Measurements from ENCODE around the gene ABCC4.

The ABCC4 gene

DNA sequence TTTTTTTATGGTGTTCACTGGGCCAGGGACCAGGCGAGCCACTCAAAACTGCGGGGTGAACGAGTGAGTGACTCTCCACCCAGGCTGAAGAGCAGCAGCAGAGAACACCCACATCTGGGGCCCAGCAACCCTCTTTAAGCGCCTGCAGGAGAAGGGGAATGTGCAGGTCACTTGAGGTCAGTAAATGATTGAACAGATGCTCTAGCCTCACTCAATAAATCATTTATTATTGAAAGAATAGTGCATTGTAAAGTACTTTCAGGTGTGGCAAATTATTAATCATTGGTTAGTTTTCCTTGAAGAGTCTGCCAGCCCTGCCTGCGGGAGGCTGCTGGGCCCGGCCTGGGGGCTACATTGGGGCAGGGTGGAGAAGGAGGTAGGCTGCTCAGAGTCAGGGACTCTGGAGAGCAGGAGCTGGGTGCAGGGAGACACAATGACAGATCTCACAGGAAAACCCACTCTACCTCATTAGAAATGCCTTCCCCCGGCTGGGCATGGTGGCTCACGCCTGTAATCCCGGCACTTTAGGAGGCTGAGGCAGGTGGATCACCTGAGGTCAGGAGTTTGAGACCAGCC lies 42.5 kb downstream of the ABCC4 start:
- DNase-seq (ENCODE audit: low read depth in 1 of 2, low spot score in 1 of 2) = no peak

DNA sequence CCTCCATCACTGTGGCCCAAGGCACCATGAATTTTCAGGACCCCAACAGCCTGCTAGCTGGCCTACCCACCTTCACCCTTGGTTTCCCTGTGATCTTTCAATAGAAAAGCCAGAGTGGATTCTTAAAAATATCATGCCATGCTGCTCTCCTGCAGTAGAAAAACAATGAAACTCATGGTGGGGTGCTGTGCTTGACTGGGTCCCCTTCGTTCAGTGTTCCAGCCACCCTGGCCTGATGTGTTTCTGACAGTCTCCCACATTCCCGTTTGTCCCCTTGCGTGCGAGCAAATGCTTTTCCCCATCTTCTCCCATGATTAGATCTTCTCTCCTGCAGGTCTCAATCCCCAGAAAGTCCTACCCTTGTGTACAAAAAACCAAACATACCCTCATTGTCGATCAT lies 43.2 kb downstream of the ABCC4 start:
- no peak for DNase-seq (ENCODE audit: low read depth in 1 of 2, low spot score in 1 of 2)

DNA sequence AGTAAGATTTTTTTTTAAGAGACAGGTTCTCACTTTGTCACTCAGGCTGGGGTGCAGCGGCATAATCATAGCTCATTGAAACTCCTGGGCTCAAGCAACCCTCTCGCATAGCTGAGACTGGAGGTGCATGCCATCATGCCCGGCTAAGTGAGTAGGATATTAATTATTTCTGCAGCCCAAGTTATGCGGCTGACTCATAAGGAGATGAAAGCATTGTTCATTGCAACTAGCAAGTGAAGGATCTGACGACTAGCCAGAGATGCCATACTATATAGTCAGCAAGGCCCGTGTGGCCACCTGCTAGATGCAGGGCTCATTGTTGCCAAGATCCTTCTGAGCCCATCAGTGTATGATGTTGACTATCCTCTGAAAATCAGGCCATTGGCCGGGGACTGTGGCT lies 45.2 kb downstream of the ABCC4 start:
- no peak for DNase-seq (ENCODE audit: low read depth in 1 of 2, low spot score in 1 of 2)

DNA sequence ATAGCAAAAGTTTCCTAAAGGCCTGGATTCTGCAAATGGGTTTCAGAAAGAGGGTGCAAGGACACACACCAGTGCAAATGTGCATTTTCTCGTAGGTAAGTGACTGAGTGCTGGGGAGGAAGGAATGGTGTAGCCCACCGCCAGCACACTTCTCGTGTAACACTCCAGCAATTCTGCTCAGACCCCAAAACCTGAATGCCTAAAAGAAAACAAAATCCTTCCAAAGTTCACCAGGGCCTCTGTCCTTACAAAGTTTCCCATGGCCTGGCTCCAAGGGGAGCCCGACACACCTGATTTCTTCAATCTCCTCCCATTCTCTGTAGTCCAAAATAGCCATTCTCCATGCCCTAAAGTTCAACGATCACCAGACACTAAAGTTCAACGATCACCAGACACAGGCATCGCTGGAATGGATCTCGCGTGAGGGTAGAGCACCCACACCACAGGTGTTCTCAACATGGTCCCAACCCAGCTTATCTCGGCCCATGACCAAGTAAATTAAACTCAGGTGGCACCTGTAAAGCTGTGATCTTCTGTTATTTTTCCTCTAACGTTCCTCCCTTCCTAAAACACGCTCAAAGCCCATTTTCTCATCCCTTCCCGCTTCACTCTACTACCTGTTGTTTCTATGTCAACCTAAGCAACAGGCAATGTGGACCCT lies 46.0 kb downstream of the ABCC4 start:
- DNase-seq (ENCODE audit: low read depth in 1 of 2, low spot score in 1 of 2) = no peak

DNA sequence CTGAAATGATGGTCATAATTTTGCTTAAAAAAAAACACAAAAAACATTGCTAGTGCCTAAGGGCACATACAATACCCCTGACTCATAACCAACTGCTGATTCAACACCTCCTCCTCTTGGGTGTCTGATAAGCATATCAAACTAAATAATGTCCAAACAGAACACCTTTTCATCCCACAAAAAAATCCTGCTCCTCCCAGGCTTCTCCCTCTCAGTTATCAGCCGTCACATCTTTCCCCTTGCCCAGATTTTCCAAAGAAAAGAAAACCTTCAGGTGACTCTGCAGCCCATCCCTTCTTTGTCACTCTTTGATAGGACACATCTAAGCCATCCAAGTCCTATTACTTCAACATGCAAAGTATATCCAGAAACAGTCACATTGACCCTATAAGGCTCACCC lies 46.9 kb downstream of the ABCC4 start:
- no peak for DNase-seq (ENCODE audit: low read depth in 1 of 2, low spot score in 1 of 2)

DNA sequence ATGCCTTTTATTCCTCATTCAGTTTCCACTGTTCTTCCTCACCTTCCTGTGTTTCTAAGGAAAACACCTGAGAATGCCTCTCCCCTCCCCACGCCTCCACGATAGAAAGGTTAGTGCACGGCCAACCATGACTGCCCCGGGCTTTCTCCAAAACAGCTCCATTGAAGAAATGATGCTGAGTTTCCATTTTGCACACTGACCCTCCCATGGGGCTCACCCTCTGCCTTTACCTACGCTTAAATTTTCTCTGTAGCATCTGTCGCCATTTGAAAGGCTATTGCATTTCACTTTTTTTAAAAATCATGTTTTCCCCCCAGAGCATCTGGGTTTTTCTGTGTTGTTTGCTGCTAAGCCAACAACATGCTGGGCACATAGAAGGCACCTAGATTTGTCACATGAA lies 48.2 kb downstream of the ABCC4 start:
- DNase-seq (ENCODE audit: low read depth in 1 of 2, low spot score in 1 of 2) = no peak

DNA sequence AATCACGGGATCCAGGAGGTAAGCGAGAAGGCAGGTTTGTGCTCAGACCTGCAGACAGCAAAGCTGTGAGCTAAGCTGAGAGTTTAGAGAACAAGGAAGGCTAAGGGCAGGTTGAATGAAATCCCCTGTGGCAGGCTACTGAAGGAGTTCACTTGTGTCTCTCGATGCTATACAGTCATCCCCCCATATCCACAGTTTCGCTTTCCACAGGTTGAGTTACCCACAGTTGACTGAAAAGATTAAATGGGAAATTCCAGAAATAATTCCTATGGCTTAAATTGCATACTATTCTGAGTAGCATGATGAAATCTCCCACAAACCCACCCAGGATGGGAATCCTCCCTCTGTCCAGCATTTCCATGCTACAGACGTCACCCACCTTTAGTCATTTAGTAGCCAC lies 49.6 kb downstream of the ABCC4 start:
- no peak for DNase-seq (ENCODE audit: low read depth in 1 of 2, low spot score in 1 of 2)

DNA sequence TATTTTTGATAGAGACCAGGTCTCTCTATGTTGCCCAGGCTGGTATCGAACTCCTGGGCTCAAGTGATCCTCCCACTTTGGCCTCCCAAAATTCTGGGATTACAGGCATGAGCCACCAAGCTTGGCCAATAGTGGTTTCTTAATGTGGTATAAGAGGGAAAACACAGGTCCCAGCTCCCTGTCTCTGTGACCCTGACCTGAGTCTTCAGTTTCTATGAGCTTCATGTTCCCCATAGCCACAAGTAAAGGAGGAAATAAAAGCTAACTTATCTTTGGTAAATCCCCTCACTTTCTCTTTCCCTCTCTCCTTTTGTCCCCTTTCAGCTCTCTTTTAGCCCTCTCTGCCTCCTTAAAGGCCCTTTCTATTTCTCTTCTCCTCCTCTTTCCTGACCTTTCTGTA lies 50.3 kb downstream of the ABCC4 start:
- DNase-seq (ENCODE audit: low read depth in 1 of 2, low spot score in 1 of 2) = no peak

DNA sequence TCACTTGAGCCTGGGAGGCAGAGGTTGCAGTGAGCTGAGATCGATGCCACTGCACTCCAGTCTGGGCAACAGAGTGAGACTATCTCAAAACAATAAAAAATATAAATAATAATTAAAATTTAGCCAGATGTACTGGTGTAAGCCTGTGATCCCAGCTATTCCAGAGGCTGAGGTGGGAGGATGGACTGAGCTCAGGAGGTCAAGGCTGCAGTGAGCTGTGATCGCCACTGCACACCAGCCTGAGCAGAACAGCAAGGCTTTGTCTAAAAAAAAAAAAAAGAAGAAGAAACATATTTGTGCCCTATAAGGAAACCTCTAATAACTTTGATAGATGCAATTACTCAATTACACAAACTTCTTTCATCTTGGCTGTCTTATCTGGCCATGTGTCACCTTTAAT lies 52.3 kb downstream of the ABCC4 start:
- no peak for DNase-seq (ENCODE audit: low read depth in 1 of 2, low spot score in 1 of 2)

DNA sequence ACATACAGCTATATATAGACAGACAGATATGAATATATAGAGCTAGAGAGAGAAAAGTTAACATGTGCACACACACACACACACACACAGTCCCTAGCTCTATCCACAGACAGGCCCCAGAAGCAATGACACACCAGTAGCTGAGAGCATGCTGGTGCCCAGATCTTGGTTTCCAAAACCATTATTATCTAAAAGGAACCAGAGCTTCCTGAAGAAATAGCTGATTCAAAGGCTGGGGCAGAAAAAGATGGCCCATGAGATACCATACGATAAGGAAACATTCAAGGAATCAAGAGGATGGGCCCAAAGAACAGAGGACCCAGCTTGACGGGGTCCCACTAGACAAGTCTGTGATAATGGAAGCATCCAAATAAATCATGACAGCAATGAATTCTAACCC lies 53.4 kb downstream of the ABCC4 start:
- no peak for DNase-seq (ENCODE audit: low read depth in 1 of 2, low spot score in 1 of 2)

DNA sequence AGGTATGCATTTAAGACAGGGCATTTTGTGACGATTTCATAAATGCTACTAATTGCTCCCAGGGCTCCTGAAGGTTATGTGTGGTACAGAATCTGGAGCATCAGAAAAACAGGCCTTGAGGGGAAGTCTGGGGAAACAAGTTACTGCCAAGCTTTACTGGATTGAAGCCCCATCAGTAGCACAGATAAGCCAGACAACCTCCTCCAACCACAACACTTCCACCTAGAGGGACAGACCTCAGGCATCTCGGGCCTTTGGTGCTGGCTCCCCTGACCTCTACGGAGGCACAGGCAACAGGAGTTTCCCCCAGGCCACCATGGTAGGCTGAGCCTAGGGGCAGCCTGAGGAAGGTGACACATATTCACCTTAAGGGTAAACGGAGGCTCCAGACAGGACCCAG lies 54.1 kb downstream of the ABCC4 start:
- DNase-seq (ENCODE audit: low read depth in 1 of 2, low spot score in 1 of 2) = no peak

DNA sequence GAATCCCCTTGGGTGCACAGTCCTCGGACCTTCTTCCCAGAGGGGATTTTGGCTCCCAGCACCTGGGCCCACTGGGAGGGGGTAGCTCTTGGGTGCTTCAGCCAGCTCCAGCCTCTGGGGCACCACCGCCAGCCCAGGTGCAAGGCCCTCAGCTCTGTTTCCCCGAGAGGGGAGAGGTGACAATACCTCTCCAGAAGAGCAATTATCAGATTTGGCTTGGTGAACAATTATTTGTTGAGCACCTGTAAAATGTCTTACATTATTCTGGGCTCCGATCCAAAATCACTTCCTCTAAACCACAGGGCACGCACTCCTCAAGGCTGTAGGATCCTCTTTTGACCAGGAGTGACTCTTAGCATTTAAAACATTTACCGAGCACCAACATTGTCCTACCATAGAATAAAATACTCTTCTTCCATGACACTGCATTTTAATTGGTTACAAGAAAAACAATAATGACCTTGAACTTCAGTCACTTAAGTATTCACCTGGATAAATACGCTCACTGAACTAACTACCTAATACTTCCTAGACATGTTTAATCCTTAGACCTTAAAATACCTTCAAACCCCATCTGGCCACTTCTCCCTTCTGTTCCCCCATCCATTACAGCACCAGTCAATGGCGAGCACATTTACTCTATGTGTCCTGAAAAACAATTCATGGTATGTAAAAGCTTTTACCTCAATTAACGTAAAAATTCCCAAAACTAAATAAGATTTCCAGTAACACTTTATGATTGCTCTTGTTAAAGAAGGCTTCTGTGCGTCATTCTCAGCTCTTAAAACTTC lies 54.8 kb downstream of the ABCC4 start:
- no peak for DNase-seq (ENCODE audit: low read depth in 1 of 2, low spot score in 1 of 2)

DNA sequence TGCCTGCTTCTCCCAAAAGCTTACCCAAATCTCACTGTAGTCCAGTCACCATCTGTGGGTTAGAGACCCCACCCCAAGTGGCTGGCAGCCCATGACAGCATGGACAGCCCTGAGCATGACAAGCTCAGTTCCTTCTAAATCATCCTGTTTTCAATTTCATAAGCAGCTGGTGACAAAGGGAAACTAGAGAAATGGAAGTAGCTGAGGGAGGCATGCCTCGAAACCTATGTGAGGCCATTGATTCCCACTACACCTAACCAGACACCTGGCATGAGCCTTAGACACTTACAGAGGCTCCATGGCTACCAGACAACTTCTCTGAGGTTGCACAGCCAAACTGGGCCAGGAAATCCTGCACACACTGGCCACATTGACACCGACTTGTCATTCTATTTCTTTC lies 56.2 kb downstream of the ABCC4 start:
- DNase-seq (ENCODE audit: low read depth in 1 of 2, low spot score in 1 of 2) = no peak

DNA sequence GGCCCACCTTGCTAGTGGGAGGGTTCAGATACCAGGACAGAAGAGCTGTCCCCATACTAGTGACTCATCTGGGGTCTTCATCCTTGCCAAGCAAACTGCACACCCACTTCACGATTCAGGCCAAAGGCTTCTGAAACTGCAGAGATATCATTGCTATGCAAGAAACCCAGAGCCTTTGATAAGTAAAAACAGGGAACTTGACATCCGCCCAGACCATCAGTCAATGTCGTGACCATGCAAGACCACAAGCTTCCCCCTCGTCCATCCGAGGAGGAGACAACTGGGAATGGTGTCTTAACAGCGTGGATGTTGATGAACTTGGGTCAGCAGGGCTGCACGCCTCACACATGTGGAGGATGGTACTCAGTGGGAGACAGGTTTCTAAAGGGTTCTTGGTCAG lies 58.0 kb downstream of the ABCC4 start:
- DNase-seq (ENCODE audit: low read depth in 1 of 2, low spot score in 1 of 2) = no peak

DNA sequence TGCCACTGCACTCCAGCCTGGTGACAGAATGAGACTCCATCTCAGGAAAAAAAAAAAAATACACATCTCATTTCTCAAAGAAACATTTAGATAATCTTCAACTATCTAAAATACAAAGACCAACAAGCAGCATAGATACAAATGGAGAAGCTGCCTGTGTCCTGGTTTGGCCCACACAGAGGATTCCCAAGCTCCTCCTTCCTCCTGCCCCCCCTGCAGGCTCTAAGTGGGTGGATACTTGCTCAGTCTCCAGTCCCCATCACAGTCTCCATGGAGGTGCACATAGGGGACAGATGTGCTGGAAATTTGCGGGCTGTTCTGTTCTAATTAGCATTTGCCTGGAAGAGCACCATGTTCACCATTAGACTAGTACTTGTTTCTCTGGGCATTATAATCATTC lies 59.9 kb downstream of the ABCC4 start:
- no peak for DNase-seq (ENCODE audit: low read depth in 1 of 2, low spot score in 1 of 2)

DNA sequence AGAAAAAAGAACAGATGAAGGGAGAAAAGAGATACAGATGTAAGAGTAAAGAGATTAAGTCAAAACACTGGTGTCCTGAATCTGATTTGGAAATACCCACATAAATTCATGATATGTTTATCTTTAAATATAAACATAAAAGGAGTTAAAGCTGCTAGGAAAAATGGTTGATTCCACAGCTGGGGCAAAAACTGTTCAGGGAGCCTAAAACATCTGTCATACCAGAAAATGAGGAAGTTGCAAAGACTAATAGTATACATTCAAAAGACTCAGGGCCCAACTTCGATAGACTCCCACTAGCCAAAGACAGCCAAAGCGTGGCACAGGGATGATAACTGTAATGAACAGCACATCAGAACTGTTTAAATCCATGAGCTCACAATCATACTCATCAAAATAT lies 62.0 kb downstream of the ABCC4 start:
- DNase-seq (ENCODE audit: low read depth in 1 of 2, low spot score in 1 of 2) = no peak

DNA sequence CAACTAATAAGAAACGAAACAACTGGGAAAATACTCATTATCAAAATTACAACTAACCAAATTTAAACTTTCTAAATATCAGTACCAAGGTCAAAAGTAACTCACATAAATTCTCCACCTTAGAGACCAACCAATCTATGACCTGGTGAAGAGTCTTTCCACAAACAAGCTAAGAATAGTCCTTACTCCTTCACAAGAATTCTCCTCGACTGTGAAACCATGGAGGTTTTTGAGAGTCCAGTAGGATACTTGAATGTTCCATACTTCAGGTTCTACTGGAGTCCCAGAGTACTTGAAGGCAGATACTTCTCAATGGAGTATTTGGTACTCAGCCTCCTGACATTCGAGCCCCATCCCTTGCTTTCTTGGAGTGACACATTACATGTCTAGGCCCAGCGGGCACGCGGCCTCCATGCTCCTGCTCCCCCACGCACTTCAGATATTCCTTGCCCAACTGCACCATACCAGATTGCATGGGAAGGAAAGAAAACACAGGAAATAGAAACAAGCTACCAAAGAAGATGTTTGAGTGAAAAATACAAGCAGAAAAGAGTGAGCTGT lies 63.9 kb downstream of the ABCC4 start:
- no peak for DNase-seq (ENCODE audit: low read depth in 1 of 2, low spot score in 1 of 2)

DNA sequence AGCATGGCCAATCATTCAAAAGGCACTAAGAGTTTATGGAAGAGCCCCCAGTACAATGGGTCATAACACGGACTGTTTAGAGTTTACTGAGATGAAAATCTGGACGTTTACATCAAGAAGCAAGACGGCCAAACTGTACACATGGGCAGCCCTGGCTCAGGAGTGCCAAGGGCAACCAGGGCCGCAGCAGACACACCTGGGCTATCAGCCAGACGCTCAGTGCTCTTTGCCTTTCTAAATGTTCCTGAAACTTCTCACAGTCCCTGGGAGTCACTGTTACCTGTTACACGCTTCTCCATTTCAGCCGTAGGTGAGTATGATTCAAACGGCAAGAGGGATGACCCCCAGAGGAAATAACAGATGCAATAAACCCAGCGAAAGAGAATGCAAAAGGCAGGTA lies 64.5 kb downstream of the ABCC4 start:
- no peak for DNase-seq (ENCODE audit: low read depth in 1 of 2, low spot score in 1 of 2)

DNA sequence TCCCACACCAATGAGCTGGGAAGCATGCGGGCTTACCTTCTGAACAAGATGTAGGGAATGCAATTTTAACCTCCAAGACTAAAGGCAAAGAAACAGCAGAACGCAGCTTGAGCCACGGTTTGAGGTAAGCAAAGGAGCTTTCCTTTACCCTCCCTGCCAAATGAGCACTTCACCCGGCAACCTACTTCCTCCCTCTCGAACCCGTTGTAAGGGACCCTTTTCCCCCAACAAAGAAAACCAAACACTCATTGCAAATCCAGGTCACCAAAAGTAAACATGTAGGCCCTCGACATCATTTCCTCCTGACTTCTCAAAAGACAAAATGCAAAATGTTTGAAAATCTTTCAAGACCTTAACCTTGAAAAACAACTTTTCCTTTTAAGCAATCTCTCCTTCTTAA lies 65.3 kb downstream of the ABCC4 start:
- DNase-seq (ENCODE audit: low read depth in 1 of 2, low spot score in 1 of 2) = no peak

DNA sequence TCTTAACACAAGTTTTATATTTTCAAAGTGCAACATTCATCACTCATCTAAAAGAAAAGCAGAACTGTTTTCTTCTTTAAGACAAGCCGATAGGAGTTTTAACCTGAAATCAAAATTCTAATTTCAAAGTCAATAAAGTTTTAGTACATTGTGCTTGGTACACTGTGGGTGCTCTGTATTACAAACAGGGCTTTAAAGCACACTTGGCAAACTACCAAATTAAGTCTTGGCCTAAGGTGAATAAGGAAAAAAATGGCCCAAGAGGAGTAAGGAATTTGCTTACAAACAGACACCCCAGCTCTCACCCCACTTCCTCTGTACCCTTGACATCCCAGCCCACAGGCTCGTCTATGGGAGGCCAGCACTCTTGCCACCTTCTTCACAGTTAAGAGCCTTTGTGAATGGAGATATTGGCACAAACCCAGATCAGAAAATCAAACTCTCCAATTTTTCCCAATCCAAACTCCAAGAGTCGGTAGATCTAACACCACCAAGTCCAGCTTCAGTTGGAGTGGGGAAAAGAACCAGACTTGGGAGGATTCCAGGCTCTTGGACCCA lies 66.0 kb downstream of the ABCC4 start:
- DNase-seq (ENCODE audit: low read depth in 1 of 2, low spot score in 1 of 2) = no peak

DNA sequence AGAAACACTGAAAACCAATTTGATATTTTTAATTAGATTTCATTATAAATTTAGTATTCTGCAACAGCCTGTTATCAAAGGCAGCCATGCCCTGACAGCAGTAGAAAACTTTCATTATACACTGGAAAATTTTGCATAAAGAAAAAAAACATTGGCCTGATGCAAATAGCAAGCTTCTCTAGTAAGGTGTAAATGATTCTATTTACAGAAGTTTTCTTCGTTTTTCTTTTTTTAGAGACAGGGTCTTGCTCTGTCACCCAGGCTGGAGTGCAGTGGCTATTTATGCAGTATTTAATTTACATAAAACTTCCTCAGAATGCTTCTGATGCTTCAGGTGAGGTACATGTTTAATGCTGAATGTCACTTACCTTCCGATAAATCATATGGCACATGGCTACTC lies 67.0 kb downstream of the ABCC4 start:
- no peak for DNase-seq (ENCODE audit: low read depth in 1 of 2, low spot score in 1 of 2)

DNA sequence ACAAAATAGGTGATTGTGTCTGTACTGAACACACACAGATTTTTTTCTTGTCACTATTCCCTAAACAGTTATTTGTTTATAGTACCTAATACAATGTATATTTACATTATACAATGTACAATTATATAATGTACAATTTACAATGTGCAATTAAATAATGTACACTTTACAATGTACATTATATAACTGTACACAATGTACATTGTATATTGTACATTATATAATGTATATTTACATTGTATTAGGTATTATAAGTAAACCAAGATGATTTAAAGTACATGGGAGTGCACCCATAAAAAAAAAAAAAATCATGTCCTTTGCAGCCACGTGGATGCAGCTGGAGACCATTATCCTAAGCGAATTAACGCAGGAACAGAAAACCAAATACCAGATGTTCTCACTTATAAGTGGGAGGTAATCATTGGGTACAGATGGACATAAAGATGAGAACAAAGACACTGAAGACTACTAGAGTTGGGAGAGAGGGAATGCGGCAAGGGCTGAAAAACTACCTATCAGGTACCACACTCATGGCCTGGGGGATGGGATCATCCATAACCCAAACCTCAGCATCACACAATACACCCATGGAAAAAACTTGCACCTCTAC lies 68.1 kb downstream of the ABCC4 start:
- DNase-seq (ENCODE audit: low read depth in 1 of 2, low spot score in 1 of 2) = no peak

Data from activated CD4-positive, alpha-beta T cell treated with anti-CD3 and anti-CD28 coated beads, Interleukin-2, amount 50 U/mL, for 24 hours (primary cell).